ENCODE measurements around the gene MAPK8.

MAPK8 gene

DNA sequence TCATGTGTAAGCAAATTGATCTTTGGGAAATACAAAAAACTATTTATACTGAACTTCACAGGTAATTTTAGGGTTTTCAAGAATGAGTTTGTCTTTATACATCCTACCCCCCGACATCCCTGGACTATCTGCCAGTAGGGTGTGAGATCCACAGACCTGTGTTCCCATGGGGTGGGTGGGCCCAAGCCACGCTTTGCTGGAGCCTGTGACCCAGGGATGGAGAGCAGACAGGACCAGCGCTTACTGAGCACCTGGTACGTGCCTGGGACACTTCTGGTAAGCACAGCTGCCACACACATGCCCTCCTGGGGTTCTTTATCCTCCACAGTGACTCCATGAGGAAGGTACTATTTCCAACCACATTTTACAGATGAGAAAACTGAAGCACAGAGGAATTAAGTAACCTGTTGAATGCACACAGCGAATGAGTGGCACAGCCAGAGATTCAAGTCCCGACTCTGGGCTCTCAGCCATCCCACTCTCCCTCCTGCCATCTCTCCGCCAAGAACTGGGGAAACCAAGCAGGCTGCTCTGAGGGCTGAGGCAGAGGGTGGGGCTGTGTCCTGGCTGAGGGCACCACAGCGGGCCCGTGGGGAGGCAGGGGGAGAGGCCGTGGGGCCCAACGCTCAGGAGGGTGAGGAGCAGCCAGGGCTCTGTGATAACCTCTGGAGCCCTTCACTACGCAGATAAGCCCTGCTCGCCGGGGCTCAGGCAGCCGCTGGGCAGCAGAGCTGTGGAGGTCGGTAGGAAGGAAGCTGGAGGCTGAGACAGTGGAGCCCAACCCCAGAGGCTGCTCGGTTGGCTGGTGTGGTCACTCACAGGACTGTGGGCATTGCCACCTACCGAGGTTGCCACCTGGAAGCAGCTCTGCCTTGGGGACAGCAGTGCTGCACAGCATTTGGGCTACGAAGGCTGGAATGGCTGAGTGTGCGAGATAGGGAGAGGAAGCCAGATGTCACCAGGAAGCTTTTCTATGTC lies 174.2 kb downstream of the MAPK8 start:
- peak; percentile 15 for DNase-seq

DNA sequence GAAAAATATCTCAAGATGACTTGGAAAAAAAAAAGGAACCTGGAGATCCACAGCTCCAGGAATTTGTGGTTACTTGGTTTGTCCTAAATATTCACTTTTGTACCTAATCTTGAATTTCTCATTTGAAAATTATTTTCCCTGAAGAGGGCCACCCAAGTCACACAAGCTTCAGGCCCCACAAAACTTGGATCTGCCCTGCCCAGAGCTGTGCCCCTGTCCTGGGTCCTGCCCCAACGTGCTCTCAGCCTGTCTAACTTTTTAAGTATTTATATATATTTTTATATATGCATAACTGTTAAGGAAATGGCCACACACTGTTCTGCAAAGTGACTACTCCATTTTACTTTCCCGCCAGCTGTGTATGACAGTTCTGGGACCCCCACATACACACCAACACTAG lies 174.9 kb downstream of the MAPK8 start:
- no peak for DNase-seq

DNA sequence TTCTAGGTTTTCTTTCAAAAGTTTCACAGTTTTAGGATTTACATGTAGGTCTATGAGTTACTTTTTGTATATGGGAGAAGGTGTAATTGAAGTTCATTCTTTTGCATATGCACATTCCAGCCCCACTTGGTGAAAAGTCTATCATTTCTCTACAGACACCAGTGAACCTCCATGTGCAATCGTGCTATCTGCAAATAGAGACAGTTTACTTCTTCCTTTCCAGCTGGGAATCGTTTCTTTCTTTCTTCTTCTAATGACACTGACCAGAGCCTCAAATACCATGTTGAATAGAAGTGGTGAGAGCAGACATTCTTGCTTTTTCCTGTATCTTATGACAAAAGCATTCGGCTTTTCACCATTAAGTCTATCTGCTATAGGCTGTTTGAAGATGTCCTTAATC lies 175.7 kb downstream of the MAPK8 start:
- no peak for DNase-seq

DNA sequence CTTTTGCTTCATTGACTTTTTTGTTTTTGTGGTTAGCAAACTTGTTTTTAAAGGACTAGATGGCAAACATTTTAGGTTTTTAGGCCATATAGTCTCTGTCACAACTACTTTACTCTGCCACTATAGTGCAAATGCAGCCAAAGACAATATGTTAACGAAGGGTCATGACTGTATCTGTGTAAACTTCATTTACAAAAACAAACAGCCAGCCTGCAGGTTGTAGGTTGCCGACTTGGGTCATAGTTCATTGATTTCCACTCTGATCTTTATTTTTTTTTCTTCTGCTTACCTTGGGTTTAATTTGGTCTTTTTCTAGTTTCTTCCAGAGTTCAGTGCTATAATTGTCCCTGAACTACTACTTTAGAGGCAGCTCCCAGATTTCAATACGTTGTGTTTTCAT lies 178.4 kb downstream of the MAPK8 start:
- no peak for DNase-seq

DNA sequence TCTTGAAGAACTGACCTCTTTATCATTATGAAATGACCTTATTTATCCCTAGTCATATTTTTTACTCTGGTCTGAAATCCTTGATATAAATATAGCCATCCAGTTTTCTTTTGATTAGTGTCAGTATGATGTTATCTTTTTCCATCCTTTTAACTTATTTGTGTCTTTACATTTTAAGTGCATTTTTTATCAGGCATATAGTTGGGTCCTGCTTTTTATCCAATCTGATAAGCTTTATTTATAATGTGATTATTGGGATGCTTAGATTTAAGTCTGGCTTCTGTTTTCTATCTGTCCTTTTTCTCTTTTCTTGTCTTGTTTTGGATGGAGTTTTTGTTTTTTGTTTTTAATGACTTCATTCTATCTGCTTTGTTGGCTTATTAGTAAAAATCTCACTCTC lies 179.2 kb downstream of the MAPK8 start:
- DNase-seq, result no peak

DNA sequence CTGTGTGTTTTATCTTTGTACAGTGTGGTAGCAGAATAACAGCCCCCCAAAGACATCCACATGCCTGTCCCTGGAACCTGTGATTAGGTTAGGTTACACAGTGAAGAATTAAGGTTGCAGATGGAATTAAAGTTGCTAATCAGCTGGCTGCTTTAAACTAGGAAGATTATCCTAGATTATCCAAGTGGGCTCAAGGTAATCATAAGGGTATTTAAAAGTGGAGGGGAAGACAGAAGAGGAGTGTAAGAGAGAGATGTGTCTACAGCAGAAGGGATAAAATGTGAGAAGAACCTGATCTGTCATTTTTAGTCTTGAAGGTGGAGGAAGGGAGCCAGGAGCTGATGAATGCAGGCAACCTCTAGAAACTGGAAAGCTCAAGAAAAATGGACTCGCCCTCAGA lies 180.8 kb downstream of the MAPK8 start:
- DNase-seq, result no peak
